ENCODE data around the gene ELOVL3.

ELOVL3 gene

GRCh38 chr10:102241032-102241443 lies 14.9 kb downstream of the ELOVL3 start:
- TF ChIP-seq, protein P1, sequence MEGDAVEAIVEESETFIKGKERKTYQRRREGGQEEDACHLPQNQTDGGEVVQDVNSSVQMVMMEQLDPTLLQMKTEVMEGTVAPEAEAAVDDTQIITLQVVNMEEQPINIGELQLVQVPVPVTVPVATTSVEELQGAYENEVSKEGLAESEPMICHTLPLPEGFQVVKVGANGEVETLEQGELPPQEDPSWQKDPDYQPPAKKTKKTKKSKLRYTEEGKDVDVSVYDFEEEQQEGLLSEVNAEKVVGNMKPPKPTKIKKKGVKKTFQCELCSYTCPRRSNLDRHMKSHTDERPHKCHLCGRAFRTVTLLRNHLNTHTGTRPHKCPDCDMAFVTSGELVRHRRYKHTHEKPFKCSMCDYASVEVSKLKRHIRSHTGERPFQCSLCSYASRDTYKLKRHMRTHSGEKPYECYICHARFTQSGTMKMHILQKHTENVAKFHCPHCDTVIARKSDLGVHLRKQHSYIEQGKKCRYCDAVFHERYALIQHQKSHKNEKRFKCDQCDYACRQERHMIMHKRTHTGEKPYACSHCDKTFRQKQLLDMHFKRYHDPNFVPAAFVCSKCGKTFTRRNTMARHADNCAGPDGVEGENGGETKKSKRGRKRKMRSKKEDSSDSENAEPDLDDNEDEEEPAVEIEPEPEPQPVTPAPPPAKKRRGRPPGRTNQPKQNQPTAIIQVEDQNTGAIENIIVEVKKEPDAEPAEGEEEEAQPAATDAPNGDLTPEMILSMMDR (IDR thresholded peaks at IDR 0.05): no peak

GRCh38 chr10:102241444-102242117 lies 15.5 kb downstream of the ELOVL3 start, which contains the start of gene PITX3:
Gene PITX3, minus strand, starts transcription at chr10:102241512. Its CDS starts 9,432 bp downstream, at chr10:102232080.
- TF ChIP-seq, protein P1 (IDR thresholded peaks at IDR 0.05): no peak

DNA sequence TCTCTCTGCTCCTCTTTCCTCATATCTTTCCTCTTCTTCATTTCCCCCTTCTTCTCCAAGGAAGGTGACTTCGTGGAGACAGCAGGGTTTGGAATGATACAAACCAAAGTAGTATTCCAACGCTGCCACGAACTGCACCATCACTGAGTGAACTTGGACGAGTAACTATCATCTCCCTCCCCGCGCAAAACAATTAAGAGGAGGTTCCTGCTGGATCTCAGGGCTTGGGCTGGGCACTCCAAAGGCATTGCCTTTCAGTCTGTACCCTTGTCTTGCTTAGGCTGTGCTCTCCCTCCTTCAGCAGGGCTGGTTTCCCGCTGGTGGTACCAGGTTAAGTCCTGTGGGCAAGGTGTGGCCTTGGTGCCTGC lies 16.0 kb downstream of the ELOVL3 start:
- TF ChIP-seq, protein P1 (IDR thresholded peaks at IDR 0.05): no peak

- TF ChIP-seq, protein P1 (IDR thresholded peaks at IDR 0.05): no peak
These were observed 17.2 kb downstream of the ELOVL3 start for GRCh38 chr10:102243309-102243708.

GRCh38 chr10:102245082-102245931 lies 19.2 kb downstream of the ELOVL3 start, which contains the start of gene GBF1:
Gene GBF1, plus strand, starts transcription at chr10:102245532. Its CDS starts 13,407 bp downstream, at chr10:102258939.
- TF ChIP-seq, protein P1 (IDR thresholded peaks at IDR 0.05): no peak

DNA sequence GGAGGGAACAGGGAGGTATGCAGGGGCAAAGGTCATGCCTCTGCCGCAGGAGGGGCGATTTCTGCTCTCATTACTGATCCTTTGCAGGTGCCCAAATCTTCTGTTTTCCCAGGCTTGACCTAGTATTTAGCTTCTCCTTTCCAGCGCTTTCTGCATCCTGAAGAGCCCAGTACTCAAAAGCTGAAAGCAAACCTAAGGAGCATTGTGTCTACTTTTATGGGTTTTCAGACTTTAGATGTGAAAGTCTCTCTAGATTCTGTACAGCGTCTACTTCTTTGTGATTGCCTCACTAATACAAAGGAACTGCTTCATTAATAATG lies 19.8 kb downstream of the ELOVL3 start:
- TF ChIP-seq, protein P1 (IDR thresholded peaks at IDR 0.05): no peak

- TF ChIP-seq, protein P1 (IDR thresholded peaks at IDR 0.05): no peak
These were observed 20.2 kb downstream of the ELOVL3 start for GRCh38 chr10:102246261-102246660.
